Thyroid gland (tissue), 4 donors: Measurements from ENCODE around the gene CST9. TPM values are rescaled to one million over a fixed set of nuclear protein-coding genes. Genes with fewer than 3 reads are reported as not detected.
"Not testable (repeated sequence)": the region's sequence is repeated elsewhere in the genome, so short reads cannot be mapped to it uniquely, and the experiment has no call there.

Source experiments
- DNase-seq, 2 donors: peaks; one replicate each; pipeline ENCODE4 v3.0.0-alpha.2; 2019
- H3K27ac ChIP-seq, 3 donors: fragments of 200-600 bp; sonication (generic); 1 replicate in 2 of 3; 2 replicates in 1 of 3; pipeline ENCODE4 v1.5.1; 2016 to 2019; ENCODE audit warnings: mild to moderate bottlenecking in 1 of 3, moderate library complexity in 1 of 3
- H3K27me3 ChIP-seq: fragments of 200-600 bp; sonication (generic); one replicate; pipeline ENCODE4 v1.5.1; 2019
- H3K36me3 ChIP-seq, 2 donors: fragments of 200-600 bp; sonication (generic); one replicate each; pipeline ENCODE4 v1.5.1; 2016 to 2019
- H3K4me1 ChIP-seq, 2 donors: fragments of 200-600 bp; sonication (generic); one replicate each; pipeline ENCODE4 v1.5.1; 2017 to 2019
- H3K4me3 ChIP-seq, 3 donors: fragments of 200-600 bp; sonication (generic); replicated peaks in 1 of 3; 1 replicate in 2 of 3; 2 replicates in 1 of 3; pipeline ENCODE4 v1.5.1; 2016; ENCODE audit warnings: mild to moderate bottlenecking in 1 of 3
- H3K9me3 ChIP-seq: fragments of 200-600 bp; sonication (generic); one replicate; pipeline ENCODE4 v1.5.1; 2017
- POLR2A ChIP-seq, 2 donors: fragments of 450-650 bp; IDR thresholded peaks; one replicate each; pipeline ENCODE4 v1.6.1; 2017; ENCODE audit warnings: antibody characterized with exemption in 2 of 2, mild to moderate bottlenecking in 2 of 2, moderate library complexity in 1 of 2
- WGBS, 2 donors: methylation state at CpG; one replicate each; pipeline ENCODE4 v1.1.5; 2017; 5-methylcytosine and 5-hydroxymethylcytosine counted together
- intact Hi-C: fragments of 100-400 bp; cut with DNase I; formaldehyde crosslinking; loops from one replicate; pipeline ENCODE4 v1.15.1; 2023
- total RNA-seq, 4 donors: library from RNA; depleted of rRNA; stranded (reverse); fragments of >200 nt; gene quantifications; one replicate each; pipeline ENCODE4 v1.2.3, GENCODE V29; 2016
- TF ChIP-seq, protein P1 (sequence below), 6 experiments: fragments of 200-600 bp in 3 of 6; fragments of 450-650 bp in 3 of 6; sonication (generic) in 3 of 6; IDR thresholded peaks; one replicate each; pipeline ENCODE4 v1.5.1; 2016 to 2019; ENCODE audit warnings: antibody characterized with exemption in 6 of 6, mild to moderate bottlenecking in 2 of 6, inconsistent platforms in 1 of 6, moderate library complexity in 1 of 6

The CST9 gene
- total RNA-seq, 4 donors from 2014 or later, result not detected

DNA sequence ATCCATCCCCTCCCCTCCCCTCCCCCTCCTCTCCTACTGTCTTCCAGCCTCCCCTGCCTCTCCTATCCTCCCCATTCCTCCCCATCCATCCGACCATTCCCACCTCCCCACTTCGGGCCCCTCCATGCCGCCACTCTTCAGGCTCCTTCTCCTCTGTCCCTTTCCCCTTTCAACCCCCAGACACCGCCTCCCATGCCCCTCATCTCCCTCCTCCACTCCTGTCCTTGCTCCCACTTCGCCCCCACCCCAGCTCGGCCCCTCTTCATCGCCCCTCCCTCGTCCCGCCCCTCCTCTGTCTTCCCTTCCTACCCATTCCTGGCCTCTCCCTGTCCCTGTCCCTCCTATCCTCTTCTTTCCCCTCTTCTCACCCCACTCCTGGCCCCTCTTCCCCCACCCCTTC is 32.6 kb upstream of the CST9 start:
- H3K36me3 ChIP-seq, result peaks cover 0 to 8% of the 10 kb centered on the region in 2 donors
- TF ChIP-seq POLR2A (IDR thresholded peaks at IDR 0.05), result no peak
- TF ChIP-seq, protein P1, sequence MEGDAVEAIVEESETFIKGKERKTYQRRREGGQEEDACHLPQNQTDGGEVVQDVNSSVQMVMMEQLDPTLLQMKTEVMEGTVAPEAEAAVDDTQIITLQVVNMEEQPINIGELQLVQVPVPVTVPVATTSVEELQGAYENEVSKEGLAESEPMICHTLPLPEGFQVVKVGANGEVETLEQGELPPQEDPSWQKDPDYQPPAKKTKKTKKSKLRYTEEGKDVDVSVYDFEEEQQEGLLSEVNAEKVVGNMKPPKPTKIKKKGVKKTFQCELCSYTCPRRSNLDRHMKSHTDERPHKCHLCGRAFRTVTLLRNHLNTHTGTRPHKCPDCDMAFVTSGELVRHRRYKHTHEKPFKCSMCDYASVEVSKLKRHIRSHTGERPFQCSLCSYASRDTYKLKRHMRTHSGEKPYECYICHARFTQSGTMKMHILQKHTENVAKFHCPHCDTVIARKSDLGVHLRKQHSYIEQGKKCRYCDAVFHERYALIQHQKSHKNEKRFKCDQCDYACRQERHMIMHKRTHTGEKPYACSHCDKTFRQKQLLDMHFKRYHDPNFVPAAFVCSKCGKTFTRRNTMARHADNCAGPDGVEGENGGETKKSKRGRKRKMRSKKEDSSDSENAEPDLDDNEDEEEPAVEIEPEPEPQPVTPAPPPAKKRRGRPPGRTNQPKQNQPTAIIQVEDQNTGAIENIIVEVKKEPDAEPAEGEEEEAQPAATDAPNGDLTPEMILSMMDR (IDR thresholded peaks at IDR 0.05), result no peak
- intact Hi-C loops, result no loop called here
- no peaks in the 10 kb centered on the region for H3K9me3 ChIP-seq
- no peaks in the 10 kb centered on the region for H3K27me3 ChIP-seq
- no peak for DNase-seq
- peaks cover 9 to 24% of the 10 kb centered on the region in 2 donors for H3K4me1 ChIP-seq
- WGBS, 2 donors, result 71 to 74% methylated on average over 9 of the region's 9 CpGs
- H3K4me3 ChIP-seq, result no peak overlapping the region
- no peak overlapping the region for H3K27ac ChIP-seq

DNA sequence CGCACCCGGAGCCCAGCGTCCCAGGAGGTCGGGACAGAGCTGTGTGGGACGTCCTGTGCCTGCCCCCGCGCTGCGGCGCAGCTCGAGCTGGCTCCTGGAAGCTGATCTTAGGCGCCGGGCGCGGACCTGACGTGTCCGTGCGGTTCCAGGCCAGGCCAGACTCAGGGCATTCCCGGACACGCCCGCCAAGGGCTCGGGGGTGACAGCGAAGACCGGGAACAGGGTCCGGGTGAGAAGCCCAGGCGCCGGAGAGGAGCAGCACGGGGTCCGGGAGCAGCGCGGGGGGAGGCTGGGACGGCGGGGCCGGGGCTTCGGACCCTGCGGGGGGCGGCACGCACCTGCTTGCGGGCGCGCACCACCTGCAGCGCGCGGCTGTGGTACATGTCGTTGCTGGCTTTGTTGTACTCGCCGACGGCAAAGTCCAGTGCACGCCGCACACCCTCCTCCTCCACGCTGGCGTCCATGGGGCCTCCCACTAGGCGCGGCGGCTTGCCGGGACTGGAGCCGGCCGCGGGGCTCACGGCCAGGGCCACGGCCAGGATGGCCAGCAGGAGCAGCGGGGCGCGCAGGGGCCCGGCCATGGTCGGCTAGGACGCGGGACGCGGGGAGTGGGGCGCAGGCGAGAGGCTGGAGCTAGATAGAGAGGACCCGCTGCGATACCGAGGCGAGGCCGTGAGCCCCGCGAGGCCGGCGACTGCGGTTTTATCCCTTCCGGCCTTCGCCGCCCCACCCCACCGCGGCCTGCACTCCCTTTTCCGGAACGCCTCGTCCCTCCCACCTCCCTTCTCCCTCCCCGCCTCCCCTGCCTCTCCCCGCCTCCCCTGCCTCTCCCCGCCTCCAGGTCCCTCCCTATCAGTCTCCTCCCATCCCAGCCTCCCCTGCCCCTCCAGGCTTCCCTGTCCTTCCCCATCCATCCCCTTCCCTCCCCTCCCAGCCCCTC is 31.8 kb upstream of the CST9 start, which contains the start of gene CST3:
CST3 (minus strand) TSS at position 674 of the 940 bp plus-strand sequence; CDS start at position 581, 93 bp downstream.
- peaks cover 9 to 22% of the 10 kb centered on the region in 2 donors for H3K4me1 ChIP-seq
- H3K4me3 ChIP-seq, result peak within 1 kb of the TSS; percentile 83 to 91 (median 86)
- peaks cover 0 to 12% of the 10 kb centered on the region in 2 donors for H3K36me3 ChIP-seq
- H3K27me3 ChIP-seq, result no peaks in the 10 kb centered on the region
- no peaks in the 10 kb centered on the region for H3K9me3 ChIP-seq
- peak; percentile 86 to 88 for DNase-seq
- H3K27ac ChIP-seq, result peak within 1 kb of the TSS; percentile 63 to 91 (median 86)
- TF ChIP-seq, protein P1 (IDR thresholded peaks at IDR 0.05), result no peak
- TF ChIP-seq POLR2A (IDR thresholded peaks at IDR 0.05), result peak; percentile 56 to 88
- 0 to 1% methylated on average over 29 to 46 of the region's 92 CpGs for WGBS, 2 donors
- intact Hi-C loops, result no loop called here

DNA sequence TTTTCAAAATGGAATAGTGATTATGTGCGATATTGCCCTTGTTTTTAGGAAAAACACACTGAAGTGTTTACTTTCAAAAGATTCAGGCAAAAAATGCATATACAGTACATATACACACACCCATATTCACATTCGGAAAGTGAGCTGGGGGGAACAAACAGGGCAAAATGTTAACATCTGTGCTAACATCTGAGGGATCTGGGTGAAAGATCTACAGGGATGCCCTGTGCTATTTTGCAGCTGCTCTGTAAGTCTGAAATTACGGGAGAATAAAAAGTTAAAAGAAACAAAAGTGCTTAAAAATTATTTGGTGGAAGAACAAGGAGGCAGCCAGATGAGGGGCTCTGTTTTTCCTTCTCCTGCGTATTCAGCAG is 31.2 kb upstream of the CST9 start:
- Histone ChIP-seq H3K27me3 (no peaks in the 10 kb centered on the region), H3K4me3 (peak overlapping the region; percentile 83 to 91 (median 86)), H3K27ac (peak overlapping the region in 2 of 3 donors; percentile 63 to 91), H3K4me1 (peaks cover 9 to 15% of the 10 kb centered on the region in 2 donors), H3K36me3 (peaks cover 0 to 12% of the 10 kb centered on the region in 2 donors), H3K9me3 (no peaks in the 10 kb centered on the region)
- WGBS, 2 donors, result 26 to 35% methylated on average over 4 of the region's 4 CpGs
- intact Hi-C loops, result no loop called here
- no peak for DNase-seq
- no peak for TF ChIP-seq POLR2A (IDR thresholded peaks at IDR 0.05)
- TF ChIP-seq, protein P1 (IDR thresholded peaks at IDR 0.05), result no peak

DNA sequence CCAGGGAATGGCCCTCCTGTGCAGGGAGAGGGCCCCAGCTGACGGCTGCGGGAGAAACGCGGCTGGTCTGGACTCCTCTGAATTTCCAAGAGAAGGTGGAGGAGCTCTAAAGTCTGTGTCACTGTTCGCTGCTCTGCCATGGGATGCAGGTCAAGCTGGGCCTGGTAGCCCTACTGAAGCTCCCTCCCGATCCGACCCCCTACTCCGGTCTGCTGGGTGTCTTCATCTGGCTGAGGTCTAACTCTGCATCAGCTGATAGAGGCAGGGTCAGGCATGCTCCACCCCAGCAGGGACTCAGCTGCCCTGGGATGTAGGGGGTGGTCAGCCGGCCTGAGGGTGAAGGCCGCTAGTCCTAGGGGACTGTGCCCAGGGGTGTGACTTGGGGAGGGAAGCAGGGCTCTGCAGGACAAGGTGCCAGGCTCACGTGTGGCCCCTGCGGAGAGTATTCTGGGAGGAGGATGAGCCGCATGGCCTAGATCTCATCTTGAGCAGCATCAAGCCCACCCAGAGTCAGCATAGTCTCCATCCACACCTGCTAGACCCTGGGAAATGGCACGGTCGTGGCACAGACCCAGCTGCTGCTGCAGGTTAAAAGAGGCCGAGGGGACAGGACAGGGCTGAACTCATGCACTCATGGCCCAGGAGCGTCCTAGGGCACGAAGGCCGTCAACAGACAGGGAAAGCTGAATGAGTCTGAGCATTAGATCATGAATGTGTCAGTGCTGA is 30.6 kb upstream of the CST9 start:
- peaks cover 9 to 13% of the 10 kb centered on the region in 2 donors for H3K4me1 ChIP-seq
- peak overlapping the region in 1 of 3 donors; percentile 83 for H3K4me3 ChIP-seq
- H3K9me3 ChIP-seq, result no peaks in the 10 kb centered on the region
- intact Hi-C loops, result no loop called here
- no peak for DNase-seq
- TF ChIP-seq POLR2A (IDR thresholded peaks at IDR 0.05), result no peak
- TF ChIP-seq, protein P1 (IDR thresholded peaks at IDR 0.05), result no peak
- peaks cover 0 to 12% of the 10 kb centered on the region in 2 donors for H3K36me3 ChIP-seq
- H3K27me3 ChIP-seq, result no peaks in the 10 kb centered on the region
- 82 to 87% methylated on average over 14 to 17 of the region's 19 CpGs for WGBS, 2 donors
- H3K27ac ChIP-seq, result peak overlapping the region in 1 of 3 donors; percentile 46

DNA sequence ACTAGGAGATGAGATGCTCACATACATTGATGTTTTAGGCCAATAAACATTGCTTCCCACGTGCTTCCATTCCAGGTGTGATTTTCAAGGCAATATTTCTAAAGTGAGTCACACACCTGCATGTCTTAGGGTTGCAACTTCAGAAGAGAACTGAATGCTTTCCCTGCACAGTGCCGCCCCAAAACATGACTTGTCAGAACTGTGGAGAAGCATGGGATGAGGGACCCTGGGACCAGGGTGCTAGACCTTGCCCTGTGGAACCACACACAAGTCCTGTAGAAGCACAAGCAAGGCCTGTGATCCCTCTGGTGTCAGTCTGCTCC is 30.0 kb upstream of the CST9 start:
- 92 to 100% methylated on average over 2 of the region's 2 CpGs for WGBS, 2 donors
- H3K4me3 ChIP-seq, H3K9me3 ChIP-seq, DNase-seq, intact Hi-C loops, H3K27me3 ChIP-seq: not testable (repeated sequence)
- Histone ChIP-seq H3K27ac (peak overlapping the region in 1 of 3 donors; percentile 46), H3K4me1 (peaks cover 9 to 13% of the 10 kb centered on the region in 2 donors), H3K36me3 (peaks cover 0 to 12% of the 10 kb centered on the region in 2 donors)
